WTC11 (cell line): ENCODE data around the gene LCN1. TPM values are rescaled to one million over a fixed set of nuclear protein-coding genes. Genes with fewer than 3 reads are reported as not detected.

Experiments
- ATAC-seq: fragments of 200-7000 bp; cut with Tn5 transposase; 2 replicates; pipeline ENCODE4 v1.10.0; 2021; ENCODE audit warnings: mild to moderate bottlenecking, moderate library complexity
- CTCF ChIA-PET: fragments of 300-600 bp; sonication (Branson Sonifier 250); formaldehyde crosslinking; loops from one replicate; lab custom pipeline; 2021; ENCODE audit warnings: antibody characterized with exemption; lab: Charles Lee
- POLR2A ChIA-PET: fragments of 350-600 bp; sonication (Branson Sonifier 250); formaldehyde crosslinking; loops from one replicate; lab custom pipeline; 2021; ENCODE audit warnings: antibody characterized with exemption; lab: Charles Lee
- DNase-seq: peaks from one replicate; pipeline ENCODE4 v3.0.0; 2021; ENCODE audit warnings: low spot score
- H3K27ac Mint-ChIP-seq: 2 replicates; pipeline ENCODE4 v1.8.0; 2021; ENCODE audit warnings: mixed read lengths
- H3K27me3 Mint-ChIP-seq: 2 replicates; pipeline ENCODE4 v1.8.0; 2021; ENCODE audit warnings: low read depth, mild to moderate bottlenecking, moderate library complexity, mixed read lengths
- H3K36me3 Mint-ChIP-seq: 2 replicates; pipeline ENCODE4 v1.8.0; 2021; ENCODE audit warnings: mixed read lengths
- H3K4me1 Mint-ChIP-seq: 2 replicates; pipeline ENCODE4 v1.8.0; 2022; ENCODE audit warnings: mixed read lengths
- H3K4me3 Mint-ChIP-seq: 2 replicates; pipeline ENCODE4 v1.8.0; 2021; ENCODE audit warnings: mild to moderate bottlenecking, moderate library complexity, mixed read lengths
- H3K9me3 Mint-ChIP-seq: 2 replicates; pipeline ENCODE4 v1.8.0; 2021; ENCODE audit warnings: mixed read lengths
- ATF1 ChIP-seq: sonication (generic); formaldehyde crosslinking; IDR thresholded peaks from 2 replicates; pipeline ENCODE4 v1.8.1; 2023; ENCODE audit warnings: mild to moderate bottlenecking, moderate library complexity, missing genetic modification reagents
- ELF4 ChIP-seq: sonication (generic); formaldehyde crosslinking; IDR thresholded peaks from 2 replicates; pipeline ENCODE4 v1.8.1; 2022; ENCODE audit warnings: low read depth, mild to moderate bottlenecking, moderate library complexity, missing genetic modification reagents
- GABPB1 ChIP-seq: sonication (generic); formaldehyde crosslinking; IDR thresholded peaks from 2 replicates; pipeline ENCODE4 v1.8.1; 2023; ENCODE audit warnings: mild to moderate bottlenecking, missing genetic modification reagents
- GTF2I ChIP-seq: fragments of 250-450 bp; sonication (Bioruptor Pico); conservative IDR thresholded peaks from 2 replicates; pipeline ENCODE4 v1.4.0; 2021; ENCODE audit warnings: mild to moderate bottlenecking
- HMGA2 ChIP-seq: fragments of 250-450 bp; sonication (Bioruptor Pico); IDR thresholded peaks from 2 replicates; pipeline ENCODE4 v1.4.0; 2021; ENCODE audit warnings: mild to moderate bottlenecking, moderate library complexity
- IRF2 ChIP-seq: sonication (generic); formaldehyde crosslinking; IDR thresholded peaks from 2 replicates; pipeline ENCODE4 v1.8.0; 2022; ENCODE audit warnings: low read depth, missing genetic modification reagents, borderline replicate concordance
- NR3C1 ChIP-seq: sonication (generic); formaldehyde crosslinking; conservative IDR thresholded peaks from 2 replicates; pipeline ENCODE4 v1.8.1; 2023; ENCODE audit warnings: low read depth, mild to moderate bottlenecking, missing genetic modification reagents
- PRRX2 ChIP-seq: fragments of 250-450 bp; sonication (Bioruptor Pico); IDR thresholded peaks from 2 replicates; pipeline ENCODE4 v1.8.0; 2021; ENCODE audit warnings: mild to moderate bottlenecking
- SP1 ChIP-seq: sonication (generic); formaldehyde crosslinking; conservative IDR thresholded peaks from 2 replicates; pipeline ENCODE4 v1.8.1; 2022; ENCODE audit warnings: missing genetic modification reagents
- TEAD4 ChIP-seq: sonication (generic); formaldehyde crosslinking; IDR thresholded peaks from 2 replicates; pipeline ENCODE4 v1.8.0; 2022; ENCODE audit warnings: mild to moderate bottlenecking, missing genetic modification reagents
- ZBTB21 ChIP-seq: sonication (generic); formaldehyde crosslinking; IDR thresholded peaks from 2 replicates; pipeline ENCODE4 v1.8.1; 2023; ENCODE audit warnings: mild to moderate bottlenecking, missing genetic modification reagents, borderline replicate concordance
- ZNF121 ChIP-seq: sonication (generic); formaldehyde crosslinking; IDR thresholded peaks from 2 replicates; pipeline ENCODE4 v1.8.0; 2023; ENCODE audit warnings: missing genetic modification reagents
- ZNF423 ChIP-seq: fragments of 250-450 bp; sonication (Bioruptor Pico); IDR thresholded peaks from 2 replicates; pipeline ENCODE4 v2.1.2; 2022; ENCODE audit warnings: mild to moderate bottlenecking, moderate library complexity
- total RNA-seq: library from RNA; stranded (reverse); gene quantifications from 3 replicates; pipeline ENCODE4 v1.2.3, GENCODE V29; 2021
- TF ChIP-seq, protein P1 (sequence below): sonication (generic); formaldehyde crosslinking; conservative IDR thresholded peaks from 2 replicates; pipeline ENCODE4 v1.8.1; 2022; ENCODE audit warnings: mild to moderate bottlenecking, missing genetic modification reagents
- TF ChIP-seq, protein P2 (sequence below): sonication (generic); formaldehyde crosslinking; IDR thresholded peaks from 2 replicates; pipeline ENCODE4 v1.8.1; 2022; ENCODE audit warnings: low read depth, mild to moderate bottlenecking, moderate library complexity, missing genetic modification reagents, borderline replicate concordance
- TF ChIP-seq, protein P3 (sequence below): fragments of 250-450 bp; sonication (Bioruptor Pico); conservative IDR thresholded peaks from 2 replicates; pipeline ENCODE4 v1.9.0; 2021; ENCODE audit warnings: mild to moderate bottlenecking
- TF ChIP-seq, protein P4 (sequence below): sonication (generic); formaldehyde crosslinking; IDR thresholded peaks from 2 replicates; pipeline ENCODE4 v1.8.0; 2023; ENCODE audit warnings: missing genetic modification reagents, mild to moderate bottlenecking, borderline replicate concordance
- TF ChIP-seq, protein P5 (sequence below): sonication (generic); formaldehyde crosslinking; IDR thresholded peaks from 2 replicates; pipeline ENCODE4 v1.8.1; 2022; ENCODE audit warnings: mild to moderate bottlenecking, missing genetic modification reagents, moderate library complexity, borderline replicate concordance
- TF ChIP-seq, protein P6 (sequence below): sonication (generic); formaldehyde crosslinking; IDR thresholded peaks from 2 replicates; pipeline ENCODE4 v1.8.1; 2023; ENCODE audit warnings: mild to moderate bottlenecking, missing genetic modification reagents

Gene LCN1
- total RNA-seq, 1 experiment from 2014 or later = not detected

DNA sequence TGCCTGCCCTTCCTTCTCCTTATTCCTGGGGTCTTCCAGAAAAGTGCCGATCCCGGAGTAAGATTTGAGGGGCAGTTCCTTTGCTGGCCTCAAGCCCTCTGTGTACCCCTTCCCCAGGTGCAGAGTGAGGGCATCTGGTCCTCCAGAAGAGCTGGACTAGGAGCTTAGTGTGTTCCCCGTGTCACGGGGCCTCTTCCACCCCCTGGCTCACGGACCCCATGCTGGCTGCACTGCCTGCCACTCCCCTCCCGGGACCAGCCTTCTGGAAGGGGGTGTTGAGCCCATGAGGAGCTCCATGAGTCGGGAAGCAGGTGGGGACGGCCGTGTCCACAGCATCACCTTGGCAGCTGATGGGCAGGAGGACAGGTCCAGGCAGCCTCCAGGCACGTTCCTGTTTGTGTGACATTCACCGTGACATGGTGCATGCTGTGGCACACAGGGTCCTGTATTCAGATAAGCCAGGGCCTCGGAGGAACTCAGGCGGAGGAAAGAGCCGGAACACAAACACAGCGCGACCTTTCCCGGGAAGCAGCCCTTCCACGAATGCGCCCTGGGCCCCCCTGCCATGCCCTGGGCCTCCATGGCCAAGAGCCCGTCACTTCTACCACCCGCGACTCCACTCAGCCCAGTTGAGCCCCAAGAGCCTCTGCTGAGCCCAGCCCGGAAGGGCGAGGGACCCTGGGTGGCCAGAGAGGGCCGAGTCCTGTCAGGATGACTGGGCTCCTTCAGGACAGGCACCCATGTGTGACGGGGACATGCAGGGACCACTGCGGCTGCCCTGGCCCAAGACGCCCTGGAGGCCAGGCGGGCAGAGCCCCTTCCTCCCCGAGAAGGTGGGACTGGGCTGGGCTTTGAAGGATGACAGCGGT lies 5.9 kb upstream of the LCN1 start (continued):
- TF ChIP-seq NR3C1 = no peak

DNA sequence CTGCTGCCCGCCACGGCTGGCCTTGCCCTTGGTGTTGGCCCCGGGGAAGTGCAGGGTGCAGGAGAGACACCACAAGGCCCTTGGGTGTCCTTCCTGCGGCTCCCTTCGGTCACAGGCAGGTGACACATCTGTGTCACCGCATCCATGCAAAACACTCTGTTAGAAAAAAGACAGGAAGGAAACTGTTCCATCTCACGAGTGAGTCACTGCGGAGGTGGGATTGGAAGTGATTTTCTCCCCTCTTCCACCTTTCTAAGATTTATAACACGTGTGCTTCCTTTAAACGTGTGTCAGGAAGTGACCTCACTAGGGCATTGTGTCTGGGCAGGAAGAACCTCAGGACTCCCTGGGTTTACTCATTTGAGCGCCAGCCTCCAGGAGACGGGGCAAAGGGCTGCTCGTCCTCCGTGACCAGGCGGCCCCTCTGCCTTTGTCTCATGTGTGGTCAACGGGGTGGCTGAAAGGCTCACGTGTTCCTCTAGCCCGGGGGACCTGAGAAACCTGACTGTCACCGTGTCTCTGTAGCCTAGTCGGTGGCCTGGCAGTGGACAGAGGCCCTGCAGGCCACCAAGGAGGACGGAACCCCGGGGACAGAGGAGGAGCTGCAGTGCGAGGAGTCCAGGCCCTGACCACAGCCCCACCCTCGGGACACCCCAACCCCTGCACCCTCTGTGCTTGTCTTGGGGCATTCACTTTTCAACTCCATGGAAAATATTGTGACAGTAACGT lies 4.9 kb upstream of the LCN1 start:
- Mint-ChIP-seq H3K36me3 (no peaks in the 10 kb centered on the region), H3K4me3 (no peak overlapping the region), H3K9me3 (peaks cover 7% of the 10 kb centered on the region), H3K4me1 (no peaks in the 10 kb centered on the region), H3K27ac (no peak overlapping the region; the same call in 1 of the 2 replicates), H3K27me3 (no peaks in the 10 kb centered on the region)
- no peak for ATAC-seq
- TF ChIP-seq SP1 (CRISPR knock-in tag) (no peak), TEAD4 (CRISPR knock-in tag) (no peak)
- TF ChIP-seq, protein P1, sequence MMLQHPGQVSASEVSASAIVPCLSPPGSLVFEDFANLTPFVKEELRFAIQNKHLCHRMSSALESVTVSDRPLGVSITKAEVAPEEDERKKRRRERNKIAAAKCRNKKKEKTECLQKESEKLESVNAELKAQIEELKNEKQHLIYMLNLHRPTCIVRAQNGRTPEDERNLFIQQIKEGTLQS (CRISPR knock-in tag) = no peak
- ChIA-PET CTCF (no interaction called here), POLR2A (no interaction called here)
- DNase-seq = no peak

DNA sequence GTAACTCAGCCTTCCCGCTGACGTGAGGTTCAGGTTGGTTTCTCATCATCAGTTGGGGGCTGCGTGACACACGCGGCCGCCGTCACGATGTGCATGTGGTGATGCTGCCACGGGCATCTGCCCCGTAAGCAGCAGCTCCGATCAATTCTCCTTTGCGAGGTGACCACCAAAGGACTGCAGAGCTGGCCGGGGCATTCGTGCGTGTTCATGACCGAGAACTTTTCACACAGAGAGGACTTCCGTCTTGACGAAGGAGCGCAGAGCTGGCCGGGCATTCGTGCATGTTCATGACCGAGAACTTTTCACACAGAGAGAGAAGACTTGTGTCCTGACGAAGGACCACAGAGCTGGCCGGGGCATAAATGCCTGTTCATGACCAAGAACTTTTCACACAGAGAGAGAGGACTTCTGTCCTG lies 3.8 kb upstream of the LCN1 start:
- Mint-ChIP-seq H3K36me3 (no peaks in the 10 kb centered on the region), H3K9me3 (peaks cover 7% of the 10 kb centered on the region), H3K27me3 (no peaks in the 10 kb centered on the region), H3K27ac (no peak overlapping the region), H3K4me1 (peaks cover 2% of the 10 kb centered on the region; the same call in 1 of the 2 replicates), H3K4me3 (no peak overlapping the region)
- DNase-seq (no peak), ATAC-seq (no peak)
- CTCF ChIA-PET = interaction anchor here (1.4 kb wide), 1 partner anchor 10 kb away, joined by 4 read pairs; no protein-coding TSS in a partner anchor
- POLR2A ChIA-PET = no interaction called here
- TF ChIP-seq, protein P2, sequence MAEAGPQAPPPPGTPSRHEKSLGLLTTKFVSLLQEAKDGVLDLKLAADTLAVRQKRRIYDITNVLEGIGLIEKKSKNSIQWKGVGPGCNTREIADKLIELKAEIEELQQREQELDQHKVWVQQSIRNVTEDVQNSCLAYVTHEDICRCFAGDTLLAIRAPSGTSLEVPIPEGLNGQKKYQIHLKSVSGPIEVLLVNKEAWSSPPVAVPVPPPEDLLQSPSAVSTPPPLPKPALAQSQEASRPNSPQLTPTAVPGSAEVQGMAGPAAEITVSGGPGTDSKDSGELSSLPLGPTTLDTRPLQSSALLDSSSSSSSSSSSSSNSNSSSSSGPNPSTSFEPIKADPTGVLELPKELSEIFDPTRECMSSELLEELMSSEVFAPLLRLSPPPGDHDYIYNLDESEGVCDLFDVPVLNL (CRISPR knock-in tag) = no peak
- TF ChIP-seq ZNF121 (CRISPR knock-in tag) = no peak
- TF ChIP-seq, protein P3, sequence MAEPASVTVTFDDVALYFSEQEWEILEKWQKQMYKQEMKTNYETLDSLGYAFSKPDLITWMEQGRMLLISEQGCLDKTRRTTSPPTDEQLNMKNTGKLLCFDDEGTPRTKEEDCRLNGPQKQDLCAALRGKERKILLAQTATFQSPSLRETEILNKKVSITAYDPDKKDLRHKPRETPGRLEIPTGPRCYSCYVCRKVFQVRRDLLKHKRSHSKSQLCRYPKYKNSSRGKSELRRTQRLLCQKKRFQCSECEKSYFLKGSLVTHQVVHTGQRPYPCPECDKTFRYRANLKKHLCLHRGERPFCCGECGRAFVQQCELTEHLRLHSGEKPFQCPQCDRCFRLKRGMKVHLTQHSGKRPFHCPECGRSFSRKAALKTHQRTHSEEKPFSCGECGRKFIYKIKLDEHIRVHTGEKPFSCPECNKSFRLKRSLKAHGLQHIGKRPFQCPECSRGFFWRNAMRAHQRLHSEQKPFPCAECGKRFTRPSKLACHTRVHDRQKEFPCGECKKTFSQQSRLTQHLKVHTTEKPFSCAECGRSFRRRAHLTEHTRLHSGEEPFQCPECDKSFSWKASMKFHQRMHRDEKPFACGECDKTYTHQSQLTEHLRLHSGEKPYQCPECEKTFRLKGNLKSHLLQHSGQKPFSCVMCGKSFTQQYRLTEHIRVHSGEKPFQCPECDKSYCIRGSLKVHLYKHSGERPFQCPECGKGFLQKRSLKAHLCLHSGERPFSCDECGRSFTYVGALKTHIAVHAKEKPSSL (CRISPR knock-in tag) = no peak
- no peak for TF ChIP-seq HMGA2 (CRISPR knock-in tag)
- TF ChIP-seq ELF4 (CRISPR knock-in tag) = no peak
- no peak for TF ChIP-seq ZBTB21 (CRISPR knock-in tag)
- TF ChIP-seq, protein P4, sequence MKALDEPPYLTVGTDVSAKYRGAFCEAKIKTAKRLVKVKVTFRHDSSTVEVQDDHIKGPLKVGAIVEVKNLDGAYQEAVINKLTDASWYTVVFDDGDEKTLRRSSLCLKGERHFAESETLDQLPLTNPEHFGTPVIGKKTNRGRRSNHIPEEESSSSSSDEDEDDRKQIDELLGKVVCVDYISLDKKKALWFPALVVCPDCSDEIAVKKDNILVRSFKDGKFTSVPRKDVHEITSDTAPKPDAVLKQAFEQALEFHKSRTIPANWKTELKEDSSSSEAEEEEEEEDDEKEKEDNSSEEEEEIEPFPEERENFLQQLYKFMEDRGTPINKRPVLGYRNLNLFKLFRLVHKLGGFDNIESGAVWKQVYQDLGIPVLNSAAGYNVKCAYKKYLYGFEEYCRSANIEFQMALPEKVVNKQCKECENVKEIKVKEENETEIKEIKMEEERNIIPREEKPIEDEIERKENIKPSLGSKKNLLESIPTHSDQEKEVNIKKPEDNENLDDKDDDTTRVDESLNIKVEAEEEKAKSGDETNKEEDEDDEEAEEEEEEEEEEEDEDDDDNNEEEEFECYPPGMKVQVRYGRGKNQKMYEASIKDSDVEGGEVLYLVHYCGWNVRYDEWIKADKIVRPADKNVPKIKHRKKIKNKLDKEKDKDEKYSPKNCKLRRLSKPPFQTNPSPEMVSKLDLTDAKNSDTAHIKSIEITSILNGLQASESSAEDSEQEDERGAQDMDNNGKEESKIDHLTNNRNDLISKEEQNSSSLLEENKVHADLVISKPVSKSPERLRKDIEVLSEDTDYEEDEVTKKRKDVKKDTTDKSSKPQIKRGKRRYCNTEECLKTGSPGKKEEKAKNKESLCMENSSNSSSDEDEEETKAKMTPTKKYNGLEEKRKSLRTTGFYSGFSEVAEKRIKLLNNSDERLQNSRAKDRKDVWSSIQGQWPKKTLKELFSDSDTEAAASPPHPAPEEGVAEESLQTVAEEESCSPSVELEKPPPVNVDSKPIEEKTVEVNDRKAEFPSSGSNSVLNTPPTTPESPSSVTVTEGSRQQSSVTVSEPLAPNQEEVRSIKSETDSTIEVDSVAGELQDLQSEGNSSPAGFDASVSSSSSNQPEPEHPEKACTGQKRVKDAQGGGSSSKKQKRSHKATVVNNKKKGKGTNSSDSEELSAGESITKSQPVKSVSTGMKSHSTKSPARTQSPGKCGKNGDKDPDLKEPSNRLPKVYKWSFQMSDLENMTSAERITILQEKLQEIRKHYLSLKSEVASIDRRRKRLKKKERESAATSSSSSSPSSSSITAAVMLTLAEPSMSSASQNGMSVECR = no peak
- TF ChIP-seq ZNF423 = no peak
- no peak for TF ChIP-seq GABPB1 (CRISPR knock-in tag)
- TF ChIP-seq TEAD4 (CRISPR knock-in tag) = no peak
- no peak for TF ChIP-seq ATF1 (CRISPR knock-in tag)
- TF ChIP-seq IRF2 (CRISPR knock-in tag) = no peak
- TF ChIP-seq, protein P5, sequence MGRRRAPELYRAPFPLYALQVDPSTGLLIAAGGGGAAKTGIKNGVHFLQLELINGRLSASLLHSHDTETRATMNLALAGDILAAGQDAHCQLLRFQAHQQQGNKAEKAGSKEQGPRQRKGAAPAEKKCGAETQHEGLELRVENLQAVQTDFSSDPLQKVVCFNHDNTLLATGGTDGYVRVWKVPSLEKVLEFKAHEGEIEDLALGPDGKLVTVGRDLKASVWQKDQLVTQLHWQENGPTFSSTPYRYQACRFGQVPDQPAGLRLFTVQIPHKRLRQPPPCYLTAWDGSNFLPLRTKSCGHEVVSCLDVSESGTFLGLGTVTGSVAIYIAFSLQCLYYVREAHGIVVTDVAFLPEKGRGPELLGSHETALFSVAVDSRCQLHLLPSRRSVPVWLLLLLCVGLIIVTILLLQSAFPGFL (CRISPR knock-in tag) = no peak
- TF ChIP-seq, protein P6, sequence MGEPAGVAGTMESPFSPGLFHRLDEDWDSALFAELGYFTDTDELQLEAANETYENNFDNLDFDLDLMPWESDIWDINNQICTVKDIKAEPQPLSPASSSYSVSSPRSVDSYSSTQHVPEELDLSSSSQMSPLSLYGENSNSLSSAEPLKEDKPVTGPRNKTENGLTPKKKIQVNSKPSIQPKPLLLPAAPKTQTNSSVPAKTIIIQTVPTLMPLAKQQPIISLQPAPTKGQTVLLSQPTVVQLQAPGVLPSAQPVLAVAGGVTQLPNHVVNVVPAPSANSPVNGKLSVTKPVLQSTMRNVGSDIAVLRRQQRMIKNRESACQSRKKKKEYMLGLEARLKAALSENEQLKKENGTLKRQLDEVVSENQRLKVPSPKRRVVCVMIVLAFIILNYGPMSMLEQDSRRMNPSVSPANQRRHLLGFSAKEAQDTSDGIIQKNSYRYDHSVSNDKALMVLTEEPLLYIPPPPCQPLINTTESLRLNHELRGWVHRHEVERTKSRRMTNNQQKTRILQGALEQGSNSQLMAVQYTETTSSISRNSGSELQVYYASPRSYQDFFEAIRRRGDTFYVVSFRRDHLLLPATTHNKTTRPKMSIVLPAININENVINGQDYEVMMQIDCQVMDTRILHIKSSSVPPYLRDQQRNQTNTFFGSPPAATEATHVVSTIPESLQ (CRISPR knock-in tag) = no peak
- no peak for TF ChIP-seq GTF2I
- no peak for TF ChIP-seq PRRX2 (CRISPR knock-in tag)
